ENCODE results near the gene KAZN.

KAZN gene

GRCh38 chr1:14777516-14778506 is 179.3 kb downstream of the KAZN start:
- no peak for DNase-seq

GRCh38 chr1:14778541-14778897 is 180.0 kb downstream of the KAZN start:
- no peak for DNase-seq

- peak; percentile 55 for DNase-seq
These were observed 180.7 kb downstream of the KAZN start for GRCh38 chr1:14778898-14779865.

GRCh38 chr1:14780271-14780670 is 181.8 kb downstream of the KAZN start:
- no peak for DNase-seq

GRCh38 chr1:14781811-14782210 is 183.3 kb downstream of the KAZN start:
- DNase-seq = no peak

GRCh38 chr1:14782741-14783591 is 184.5 kb downstream of the KAZN start:
- DNase-seq = no peak

- DNase-seq = no peak
These were observed 185.1 kb downstream of the KAZN start for GRCh38 chr1:14783592-14783886.

GRCh38 chr1:14784790-14785773 is 186.6 kb downstream of the KAZN start:
- DNase-seq = no peak

GRCh38 chr1:14786109-14786675 is 187.7 kb downstream of the KAZN start:
- DNase-seq = no peak

GRCh38 chr1:14786681-14787080 is 188.2 kb downstream of the KAZN start:
- no peak for DNase-seq

GRCh38 chr1:14787604-14788003 is 189.1 kb downstream of the KAZN start:
- no peak for DNase-seq

- DNase-seq = no peak
These were observed 189.6 kb downstream of the KAZN start for GRCh38 chr1:14788080-14788479.

GRCh38 chr1:14790982-14791381 is 192.5 kb downstream of the KAZN start:
- DNase-seq = no peak

- DNase-seq = no peak
These were observed 193.2 kb downstream of the KAZN start for GRCh38 chr1:14791654-14792053.

GRCh38 chr1:14794136-14794768 is 195.8 kb downstream of the KAZN start:
- peak; percentile 8 for DNase-seq

- no peak for DNase-seq
These were observed 196.4 kb downstream of the KAZN start for GRCh38 chr1:14794906-14795305.

GRCh38 chr1:14795589-14795988 is 197.1 kb downstream of the KAZN start:
- no peak for DNase-seq

- DNase-seq = no peak
These were observed 201.5 kb downstream of the KAZN start for GRCh38 chr1:14800014-14800413.

- no peak for DNase-seq
These were observed 202.1 kb downstream of the KAZN start for GRCh38 chr1:14800500-14801076.

All from NCI-H82 (cell line).